ENCODE data around the gene AK1. TPM values are rescaled to one million over a fixed set of nuclear protein-coding genes. Genes with fewer than 3 reads are reported as not detected.

AK1 gene
- total and polyA plus RNA-seq, 2 of the 13 experiments (the other 11 are each of a cell fraction or from before 2014, with no cell fraction given): 19.1 to 32.8 TPM

DNA sequence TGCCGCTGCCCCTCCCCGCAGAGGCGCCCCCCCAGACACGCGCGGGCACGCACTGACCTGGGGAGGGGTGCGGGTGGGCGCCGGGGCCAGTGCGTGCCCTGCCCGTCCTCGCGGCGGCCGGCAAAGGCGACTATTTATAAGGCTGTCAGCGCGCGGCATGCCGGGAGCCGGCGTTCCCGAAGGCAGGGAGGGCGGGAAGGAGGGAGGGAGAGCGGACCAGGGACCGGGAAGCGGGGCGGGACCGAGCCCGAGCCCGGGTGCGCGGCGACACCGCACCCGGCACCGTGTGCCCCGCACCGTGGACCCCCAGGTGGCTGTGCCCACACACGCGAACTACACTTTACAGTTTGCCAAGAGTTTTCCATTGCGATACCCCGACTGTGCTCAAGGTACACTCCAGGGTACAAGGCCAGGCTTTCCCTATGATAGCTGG, at the start of gene AK1 (continued):
- TF ChIP-seq KLF12 (CRISPR knock-in tag; IDR thresholded peaks at IDR 0.05; ENCODE audit: borderline replicate concordance): no peak
- TF ChIP-seq ZMYM2 (CRISPR knock-in tag; IDR thresholded peaks at IDR 0.05): no peak
- TF ChIP-seq ZNF670 (CRISPR knock-in tag; IDR thresholded peaks at IDR 0.05; ENCODE audit: borderline replicate concordance): no peak
- no peak for TF ChIP-seq SNAPC2 (CRISPR knock-in tag; IDR thresholded peaks at IDR 0.05)
- no peak for TF ChIP-seq HIVEP1 (CRISPR knock-in tag; IDR thresholded peaks at IDR 0.05)
- no peak for TF ChIP-seq MAF1 (CRISPR knock-in tag; IDR thresholded peaks at IDR 0.05; ENCODE audit: borderline replicate concordance)
- no peak for TF ChIP-seq ZNF234 (CRISPR knock-in tag; conservative IDR thresholded peaks at IDR 0.05)
- TF ChIP-seq, protein P1, sequence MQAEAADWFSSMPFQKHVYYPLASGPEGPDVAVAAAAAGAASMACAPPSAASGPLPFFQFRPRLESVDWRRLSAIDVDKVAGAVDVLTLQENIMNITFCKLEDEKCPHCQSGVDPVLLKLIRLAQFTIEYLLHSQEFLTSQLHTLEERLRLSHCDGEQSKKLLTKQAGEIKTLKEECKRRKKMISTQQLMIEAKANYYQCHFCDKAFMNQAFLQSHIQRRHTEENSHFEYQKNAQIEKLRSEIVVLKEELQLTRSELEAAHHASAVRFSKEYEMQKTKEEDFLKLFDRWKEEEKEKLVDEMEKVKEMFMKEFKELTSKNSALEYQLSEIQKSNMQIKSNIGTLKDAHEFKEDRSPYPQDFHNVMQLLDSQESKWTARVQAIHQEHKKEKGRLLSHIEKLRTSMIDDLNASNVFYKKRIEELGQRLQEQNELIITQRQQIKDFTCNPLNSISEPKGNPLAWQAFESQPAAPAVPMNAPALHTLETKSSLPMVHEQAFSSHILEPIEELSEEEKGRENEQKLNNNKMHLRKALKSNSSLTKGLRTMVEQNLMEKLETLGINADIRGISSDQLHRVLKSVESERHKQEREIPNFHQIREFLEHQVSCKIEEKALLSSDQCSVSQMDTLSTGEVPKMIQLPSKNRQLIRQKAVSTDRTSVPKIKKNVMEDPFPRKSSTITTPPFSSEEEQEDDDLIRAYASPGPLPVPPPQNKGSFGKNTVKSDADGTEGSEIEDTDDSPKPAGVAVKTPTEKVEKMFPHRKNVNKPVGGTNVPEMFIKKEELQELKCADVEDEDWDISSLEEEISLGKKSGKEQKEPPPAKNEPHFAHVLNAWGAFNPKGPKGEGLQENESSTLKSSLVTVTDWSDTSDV (CRISPR knock-in tag; IDR thresholded peaks at IDR 0.05): no peak
- TF ChIP-seq ZKSCAN1 (IDR thresholded peaks at IDR 0.05; ENCODE audit: low read length): no peak
- no peak for TF ChIP-seq ZNF775 (CRISPR knock-in tag; IDR thresholded peaks at IDR 0.05; ENCODE audit: borderline replicate concordance)
- no peak for TF ChIP-seq JUNB (CRISPR knock-in tag; IDR thresholded peaks at IDR 0.05; ENCODE audit: borderline replicate concordance)
- TF ChIP-seq, protein P2, sequence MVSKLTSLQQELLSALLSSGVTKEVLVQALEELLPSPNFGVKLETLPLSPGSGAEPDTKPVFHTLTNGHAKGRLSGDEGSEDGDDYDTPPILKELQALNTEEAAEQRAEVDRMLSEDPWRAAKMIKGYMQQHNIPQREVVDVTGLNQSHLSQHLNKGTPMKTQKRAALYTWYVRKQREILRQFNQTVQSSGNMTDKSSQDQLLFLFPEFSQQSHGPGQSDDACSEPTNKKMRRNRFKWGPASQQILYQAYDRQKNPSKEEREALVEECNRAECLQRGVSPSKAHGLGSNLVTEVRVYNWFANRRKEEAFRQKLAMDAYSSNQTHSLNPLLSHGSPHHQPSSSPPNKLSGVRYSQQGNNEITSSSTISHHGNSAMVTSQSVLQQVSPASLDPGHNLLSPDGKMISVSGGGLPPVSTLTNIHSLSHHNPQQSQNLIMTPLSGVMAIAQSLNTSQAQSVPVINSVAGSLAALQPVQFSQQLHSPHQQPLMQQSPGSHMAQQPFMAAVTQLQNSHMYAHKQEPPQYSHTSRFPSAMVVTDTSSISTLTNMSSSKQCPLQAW (CRISPR knock-in tag; IDR thresholded peaks at IDR 0.05): no peak
- TF ChIP-seq TARDBP (CRISPR knock-in tag; IDR thresholded peaks at IDR 0.05): peak; percentile 63; the same call in 1 of the 2 replicates
- TF ChIP-seq ZNF253 (CRISPR knock-in tag; IDR thresholded peaks at IDR 0.05; ENCODE audit: borderline replicate concordance): 0 out of 2 replicates have a peak, but pooled peaks have one; percentile 70
- no peak for TF ChIP-seq HNRNPLL (IDR thresholded peaks at IDR 0.05; ENCODE audit: low read depth, low read length, poor library complexity, severe bottlenecking)
- TF ChIP-seq ZNF747 (CRISPR knock-in tag; IDR thresholded peaks at IDR 0.05; ENCODE audit: borderline replicate concordance): no peak
- no peak for TF ChIP-seq NFE2L1 (CRISPR knock-in tag; IDR thresholded peaks at IDR 0.05; ENCODE audit: borderline replicate concordance)
- TF ChIP-seq EHMT2 (IDR thresholded peaks at IDR 0.05; ENCODE audit: borderline replicate concordance, low read depth, low read length): no peak
- TF ChIP-seq PRMT3 (CRISPR knock-in tag; IDR thresholded peaks at IDR 0.05; ENCODE audit: borderline replicate concordance, low read depth): no peak
- TF ChIP-seq, protein P3, sequence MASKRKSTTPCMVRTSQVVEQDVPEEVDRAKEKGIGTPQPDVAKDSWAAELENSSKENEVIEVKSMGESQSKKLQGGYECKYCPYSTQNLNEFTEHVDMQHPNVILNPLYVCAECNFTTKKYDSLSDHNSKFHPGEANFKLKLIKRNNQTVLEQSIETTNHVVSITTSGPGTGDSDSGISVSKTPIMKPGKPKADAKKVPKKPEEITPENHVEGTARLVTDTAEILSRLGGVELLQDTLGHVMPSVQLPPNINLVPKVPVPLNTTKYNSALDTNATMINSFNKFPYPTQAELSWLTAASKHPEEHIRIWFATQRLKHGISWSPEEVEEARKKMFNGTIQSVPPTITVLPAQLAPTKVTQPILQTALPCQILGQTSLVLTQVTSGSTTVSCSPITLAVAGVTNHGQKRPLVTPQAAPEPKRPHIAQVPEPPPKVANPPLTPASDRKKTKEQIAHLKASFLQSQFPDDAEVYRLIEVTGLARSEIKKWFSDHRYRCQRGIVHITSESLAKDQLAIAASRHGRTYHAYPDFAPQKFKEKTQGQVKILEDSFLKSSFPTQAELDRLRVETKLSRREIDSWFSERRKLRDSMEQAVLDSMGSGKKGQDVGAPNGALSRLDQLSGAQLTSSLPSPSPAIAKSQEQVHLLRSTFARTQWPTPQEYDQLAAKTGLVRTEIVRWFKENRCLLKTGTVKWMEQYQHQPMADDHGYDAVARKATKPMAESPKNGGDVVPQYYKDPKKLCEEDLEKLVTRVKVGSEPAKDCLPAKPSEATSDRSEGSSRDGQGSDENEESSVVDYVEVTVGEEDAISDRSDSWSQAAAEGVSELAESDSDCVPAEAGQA (IDR thresholded peaks at IDR 0.05; ENCODE audit: low read depth): no peak
- TF ChIP-seq, protein P3 (CRISPR knock-in tag; IDR thresholded peaks at IDR 0.05; ENCODE audit: borderline replicate concordance): no peak

Data from HepG2 (cell line).